ENCODE measurements around the gene CACYBP. TPM values are rescaled to one million over a fixed set of nuclear protein-coding genes. Genes with fewer than 3 reads are reported as not detected.

CACYBP gene, protein sequence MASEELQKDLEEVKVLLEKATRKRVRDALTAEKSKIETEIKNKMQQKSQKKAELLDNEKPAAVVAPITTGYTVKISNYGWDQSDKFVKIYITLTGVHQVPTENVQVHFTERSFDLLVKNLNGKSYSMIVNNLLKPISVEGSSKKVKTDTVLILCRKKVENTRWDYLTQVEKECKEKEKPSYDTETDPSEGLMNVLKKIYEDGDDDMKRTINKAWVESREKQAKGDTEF
- 242 and 303 TPM in 2 replicates for total RNA-seq (2012; rRNA removed)

DNA sequence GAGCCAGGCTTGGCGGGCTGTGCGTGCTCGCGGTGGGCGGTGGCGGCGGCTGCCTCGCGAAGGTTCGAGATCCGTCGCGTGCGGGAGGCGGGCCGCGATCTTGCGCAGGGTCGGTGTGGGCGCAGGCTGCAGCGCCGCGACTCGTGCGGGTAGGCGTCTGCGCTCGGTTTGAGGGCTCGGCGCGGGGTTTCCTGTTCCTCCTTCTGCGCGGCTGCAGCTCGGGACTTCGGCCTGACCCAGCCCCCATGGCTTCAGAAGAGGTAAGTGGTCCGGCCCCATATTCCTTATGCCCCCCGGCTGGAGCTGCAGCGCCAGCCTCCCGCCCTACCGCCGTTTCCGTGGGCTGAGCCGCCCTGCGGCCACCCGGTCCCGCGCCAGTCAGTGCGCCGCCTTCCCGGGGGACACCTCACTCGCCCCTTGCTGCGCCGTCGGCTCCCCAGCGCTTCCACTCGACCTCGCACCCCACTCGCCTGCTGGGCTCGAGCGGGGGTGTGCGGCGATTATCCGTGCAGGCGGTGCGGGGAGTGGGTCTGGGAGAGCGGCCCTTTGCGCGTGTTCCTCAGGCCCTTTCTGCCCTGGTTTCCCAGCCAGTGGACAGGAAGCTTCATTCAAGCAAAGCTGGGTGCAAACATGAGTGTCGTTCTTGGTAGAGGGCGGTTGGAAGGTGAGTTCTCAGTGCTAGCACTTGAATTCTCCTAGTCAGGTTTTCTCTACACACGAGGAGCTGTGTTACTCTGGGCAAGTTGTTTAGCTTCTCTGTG, at the start of gene CACYBP:
TSS of gene CACYBP (plus strand) at position 12 of the 761 bp plus-strand sequence. CDS start at position 246, 234 bp downstream.
- peak within 1 kb of the TSS; percentile 92 for H3K4me2 ChIP-seq (ENCODE audit: low read length)
- H3K9me3 ChIP-seq (replicated peaks; ENCODE audit: low read length), result no peaks in the 10 kb centered on the region
- H3K9ac ChIP-seq (ENCODE audit: low read depth, low read length), result peak within 1 kb of the TSS; percentile 99
- H3K27me3 ChIP-seq (ENCODE audit: control insufficient read depth, insufficient read depth, low read length), result no peaks in the 10 kb centered on the region
- H3K36me3 ChIP-seq (ENCODE audit: insufficient read depth, low read length), result peaks cover 2% of the 10 kb centered on the region
- peak within 1 kb of the TSS; percentile 96 for H3K4me3 ChIP-seq (ENCODE audit: low read length)
- peaks cover 55% of the 10 kb centered on the region for H3K4me1 ChIP-seq (ENCODE audit: control insufficient read depth, insufficient read depth, low read length)

DNA sequence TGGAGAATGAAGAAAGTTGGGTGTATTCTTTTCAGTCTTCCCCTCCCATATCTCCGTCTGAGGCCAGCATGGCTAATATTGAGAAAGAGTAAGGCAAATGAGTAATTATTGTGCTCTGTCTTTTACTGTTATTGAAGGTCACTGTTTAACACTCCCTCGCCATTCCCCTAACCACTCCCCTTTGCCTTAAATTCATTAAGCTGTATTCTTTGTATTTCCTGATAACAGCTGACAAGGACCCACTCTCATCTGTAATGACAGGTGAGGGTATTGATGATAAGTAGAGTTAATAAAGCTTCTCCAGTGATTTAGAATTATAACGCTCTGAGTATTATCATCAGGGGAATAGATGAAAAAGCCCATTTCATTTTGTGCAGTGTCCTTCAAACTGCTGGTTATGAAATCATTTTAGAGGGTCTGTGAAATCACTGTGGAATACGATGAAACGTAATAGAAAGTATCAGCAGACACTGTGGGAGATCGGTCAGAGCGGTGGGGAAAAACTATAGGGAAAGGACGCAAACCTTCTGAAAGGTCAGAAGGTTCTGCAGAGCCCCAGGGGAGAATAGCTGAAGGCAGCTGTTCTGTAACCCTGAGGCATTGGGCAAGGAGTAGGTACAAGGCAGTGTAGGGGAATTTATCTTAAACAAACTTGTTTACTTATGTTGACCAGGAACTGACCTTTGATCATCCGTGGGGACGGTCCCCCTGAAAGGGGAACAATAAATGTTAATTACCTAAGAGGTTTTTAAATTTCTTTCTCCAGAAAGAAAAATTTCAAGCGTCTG, 46.3 kb upstream of the CACYBP start:
- Histone ChIP-seq H3K9ac (ENCODE audit: low read depth, low read length) (no peak overlapping the region), H3K36me3 (ENCODE audit: insufficient read depth, low read length) (no peaks in the 10 kb centered on the region), H3K4me3 (ENCODE audit: low read length) (no peak overlapping the region), H3K4me2 (ENCODE audit: low read length) (no peak overlapping the region), H3K4me1 (ENCODE audit: control insufficient read depth, insufficient read depth, low read length) (no peaks in the 10 kb centered on the region), H3K9me3 (replicated peaks; ENCODE audit: low read length) (no peaks in the 10 kb centered on the region), H3K27me3 (ENCODE audit: control insufficient read depth, insufficient read depth, low read length) (no peaks in the 10 kb centered on the region)

DNA sequence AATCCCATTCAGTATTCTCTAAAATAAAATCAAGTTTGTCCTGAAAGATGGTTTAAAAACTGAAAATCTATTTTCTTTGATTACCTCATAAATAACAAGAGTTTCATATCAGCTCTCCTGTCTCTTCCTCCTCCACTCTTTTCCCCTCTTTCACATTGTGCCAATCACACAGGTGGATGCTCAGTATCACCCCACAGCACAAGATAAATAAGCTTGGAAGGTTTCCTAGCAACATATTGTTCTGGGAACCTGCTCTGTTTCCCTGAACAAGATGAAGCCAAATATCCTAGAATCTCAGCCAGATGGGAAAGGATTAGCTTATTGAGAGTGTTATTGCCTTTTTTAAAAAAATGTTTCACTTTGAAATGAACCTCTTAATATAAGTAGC, 45.7 kb upstream of the CACYBP start:
- H3K4me3 ChIP-seq (ENCODE audit: low read length), result no peak overlapping the region
- no peaks in the 10 kb centered on the region for H3K4me1 ChIP-seq (ENCODE audit: control insufficient read depth, insufficient read depth, low read length)
- no peak overlapping the region for H3K9ac ChIP-seq (ENCODE audit: low read depth, low read length)
- no peaks in the 10 kb centered on the region for H3K27me3 ChIP-seq (ENCODE audit: control insufficient read depth, insufficient read depth, low read length)
- no peak overlapping the region for H3K4me2 ChIP-seq (ENCODE audit: low read length)
- no peaks in the 10 kb centered on the region for H3K9me3 ChIP-seq (replicated peaks; ENCODE audit: low read length)
- H3K36me3 ChIP-seq (ENCODE audit: insufficient read depth, low read length), result no peaks in the 10 kb centered on the region

DNA sequence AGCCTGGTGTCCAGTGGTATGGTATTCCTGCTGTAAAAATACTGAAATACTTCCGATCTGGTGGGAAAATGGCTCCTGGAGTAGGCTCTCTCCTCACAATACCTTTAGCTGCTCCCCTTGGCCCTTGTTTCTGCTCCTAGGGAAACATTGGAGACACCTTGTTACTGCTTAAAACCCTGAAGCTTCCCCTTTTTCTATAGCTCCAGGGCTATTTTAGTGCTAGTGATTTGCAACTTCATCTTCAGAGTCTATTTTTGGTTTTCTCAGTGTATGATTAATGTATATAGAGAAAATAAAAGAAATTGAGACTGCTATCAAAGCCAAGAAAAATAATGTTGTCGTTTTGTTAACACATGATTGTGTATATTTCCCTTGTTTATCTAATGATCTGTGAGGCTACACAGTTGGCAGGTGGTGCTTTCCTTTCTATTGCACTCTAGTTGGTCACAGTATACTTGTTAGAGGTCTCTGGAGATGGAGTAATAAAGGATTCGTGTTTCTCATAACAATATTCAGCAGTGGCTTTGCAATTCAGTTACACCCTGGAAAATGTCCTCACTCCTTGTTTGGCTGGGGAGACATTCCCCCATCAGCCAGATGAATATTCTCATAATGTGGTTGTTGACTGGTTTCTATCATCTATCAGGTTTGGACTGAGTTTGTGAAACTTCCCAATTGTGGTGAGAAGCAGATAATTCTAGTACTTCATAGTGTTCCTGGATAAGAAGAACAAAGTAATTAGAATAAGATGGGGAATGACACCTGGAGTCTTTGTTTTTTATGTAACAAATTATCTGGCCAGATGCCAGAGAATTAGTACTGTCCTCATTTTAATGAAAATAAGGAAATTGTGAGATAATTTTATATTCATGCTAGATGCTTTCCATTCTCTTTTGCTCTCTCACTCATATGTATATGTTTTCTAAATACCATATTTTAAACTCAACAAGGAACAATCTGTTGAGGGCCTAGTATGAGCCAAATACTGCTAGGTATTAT, 44.8 kb upstream of the CACYBP start:
- Histone ChIP-seq H3K4me3 (ENCODE audit: low read length) (no peak overlapping the region), H3K9ac (ENCODE audit: low read depth, low read length) (no peak overlapping the region), H3K9me3 (replicated peaks; ENCODE audit: low read length) (no peaks in the 10 kb centered on the region), H3K4me1 (ENCODE audit: control insufficient read depth, insufficient read depth, low read length) (no peaks in the 10 kb centered on the region), H3K27me3 (ENCODE audit: control insufficient read depth, insufficient read depth, low read length) (no peaks in the 10 kb centered on the region), H3K4me2 (ENCODE audit: low read length) (no peak overlapping the region), H3K36me3 (ENCODE audit: insufficient read depth, low read length) (no peaks in the 10 kb centered on the region)

DNA sequence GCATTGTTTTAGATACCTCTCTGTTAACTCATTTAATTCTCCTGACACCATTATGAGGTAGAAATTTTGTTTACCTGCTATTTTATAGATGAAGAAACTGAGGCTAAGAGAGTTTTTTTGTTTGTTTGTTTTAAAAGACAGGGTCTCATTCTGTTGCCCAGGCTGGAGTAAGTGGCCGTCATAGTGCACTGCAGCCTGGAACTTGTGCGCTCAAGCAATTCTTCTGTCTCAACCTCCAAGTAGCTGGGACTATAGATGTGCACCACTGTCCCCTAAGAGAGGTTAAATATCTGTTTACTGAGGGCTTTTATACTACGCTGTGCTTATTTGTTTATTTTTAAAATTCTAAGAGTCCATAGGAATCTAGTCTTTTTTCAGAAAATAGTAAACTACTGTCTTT, 43.7 kb upstream of the CACYBP start:
- Histone ChIP-seq H3K9ac (ENCODE audit: low read depth, low read length) (no peak overlapping the region), H3K36me3 (ENCODE audit: insufficient read depth, low read length) (no peaks in the 10 kb centered on the region), H3K4me2 (ENCODE audit: low read length) (no peak overlapping the region), H3K4me3 (ENCODE audit: low read length) (no peak overlapping the region), H3K27me3 (ENCODE audit: control insufficient read depth, insufficient read depth, low read length) (no peaks in the 10 kb centered on the region), H3K9me3 (replicated peaks; ENCODE audit: low read length) (no peaks in the 10 kb centered on the region), H3K4me1 (ENCODE audit: control insufficient read depth, insufficient read depth, low read length) (no peaks in the 10 kb centered on the region)

DNA sequence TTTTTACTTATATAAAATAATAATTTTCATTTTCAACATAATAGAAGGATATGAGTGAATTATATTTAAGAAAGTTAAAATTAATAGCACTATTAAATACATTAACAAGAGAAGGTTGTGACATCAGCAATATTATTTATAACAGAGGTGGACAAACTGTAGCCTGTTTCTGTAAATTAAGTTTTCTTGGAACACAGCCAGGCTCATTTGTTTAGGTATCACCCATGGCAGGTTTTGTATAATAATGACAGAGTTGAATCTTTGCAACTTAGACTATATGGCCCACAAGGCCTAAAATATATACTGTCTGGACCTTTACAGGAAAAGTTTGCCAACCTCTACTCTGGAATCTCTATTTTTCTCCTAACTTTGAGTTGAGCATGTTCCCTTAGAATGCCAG, 42.8 kb upstream of the CACYBP start:
- Histone ChIP-seq H3K4me3 (ENCODE audit: low read length) (no peak overlapping the region), H3K9ac (ENCODE audit: low read depth, low read length) (no peak overlapping the region), H3K36me3 (ENCODE audit: insufficient read depth, low read length) (no peaks in the 10 kb centered on the region), H3K27me3 (ENCODE audit: control insufficient read depth, insufficient read depth, low read length) (no peaks in the 10 kb centered on the region), H3K4me1 (ENCODE audit: control insufficient read depth, insufficient read depth, low read length) (no peaks in the 10 kb centered on the region), H3K4me2 (ENCODE audit: low read length) (no peak overlapping the region), H3K9me3 (replicated peaks; ENCODE audit: low read length) (no peaks in the 10 kb centered on the region)

DNA sequence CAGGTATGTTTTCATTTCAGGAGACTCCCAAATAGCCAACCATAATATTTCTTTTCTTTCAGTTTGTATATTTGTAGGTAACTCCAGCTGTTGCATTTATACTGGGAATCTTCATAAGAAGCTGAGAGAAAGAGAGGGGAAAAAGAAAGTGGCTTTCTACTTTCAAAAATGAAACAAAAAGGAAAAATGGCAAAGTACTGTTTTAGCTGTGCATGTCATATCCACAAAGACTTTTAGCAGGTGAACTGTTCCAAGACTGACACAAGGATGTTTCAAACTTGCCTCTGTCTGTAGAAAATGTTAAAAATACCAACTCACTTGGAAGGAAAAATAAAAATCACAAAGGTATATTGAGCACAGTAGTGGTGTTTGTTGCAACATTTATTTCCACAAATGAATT, 41.9 kb upstream of the CACYBP start:
- H3K9ac ChIP-seq (ENCODE audit: low read depth, low read length), result no peak overlapping the region
- H3K4me3 ChIP-seq (ENCODE audit: low read length), result no peak overlapping the region
- H3K9me3 ChIP-seq (replicated peaks; ENCODE audit: low read length), result no peaks in the 10 kb centered on the region
- no peak overlapping the region for H3K4me2 ChIP-seq (ENCODE audit: low read length)
- H3K27me3 ChIP-seq (ENCODE audit: control insufficient read depth, insufficient read depth, low read length), result no peaks in the 10 kb centered on the region
- no peaks in the 10 kb centered on the region for H3K36me3 ChIP-seq (ENCODE audit: insufficient read depth, low read length)
- no peaks in the 10 kb centered on the region for H3K4me1 ChIP-seq (ENCODE audit: control insufficient read depth, insufficient read depth, low read length)

DNA sequence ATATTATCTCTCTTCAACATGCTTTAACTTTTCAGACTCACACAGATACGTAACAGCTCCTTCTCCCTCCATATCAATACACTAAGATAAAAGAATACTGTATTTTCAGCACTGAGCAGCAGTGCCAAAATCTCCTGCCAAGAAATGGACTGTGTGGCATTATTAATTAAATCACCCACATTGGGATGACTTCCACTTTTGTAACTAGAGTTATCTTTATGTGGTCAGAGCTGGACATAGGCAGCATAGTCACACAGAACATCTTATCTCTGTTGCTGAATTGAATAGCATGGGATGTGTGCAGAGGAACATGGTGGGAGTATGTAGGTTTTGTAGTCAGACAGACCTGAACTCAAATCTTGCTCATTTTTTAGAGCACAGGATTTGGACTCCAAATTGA, 41.4 kb upstream of the CACYBP start:
- Histone ChIP-seq H3K9me3 (replicated peaks; ENCODE audit: low read length) (no peaks in the 10 kb centered on the region), H3K4me2 (ENCODE audit: low read length) (no peak overlapping the region), H3K4me3 (ENCODE audit: low read length) (no peak overlapping the region), H3K27me3 (ENCODE audit: control insufficient read depth, insufficient read depth, low read length) (no peaks in the 10 kb centered on the region), H3K4me1 (ENCODE audit: control insufficient read depth, insufficient read depth, low read length) (no peaks in the 10 kb centered on the region), H3K36me3 (ENCODE audit: insufficient read depth, low read length) (no peaks in the 10 kb centered on the region), H3K9ac (ENCODE audit: low read depth, low read length) (no peak overlapping the region)

DNA sequence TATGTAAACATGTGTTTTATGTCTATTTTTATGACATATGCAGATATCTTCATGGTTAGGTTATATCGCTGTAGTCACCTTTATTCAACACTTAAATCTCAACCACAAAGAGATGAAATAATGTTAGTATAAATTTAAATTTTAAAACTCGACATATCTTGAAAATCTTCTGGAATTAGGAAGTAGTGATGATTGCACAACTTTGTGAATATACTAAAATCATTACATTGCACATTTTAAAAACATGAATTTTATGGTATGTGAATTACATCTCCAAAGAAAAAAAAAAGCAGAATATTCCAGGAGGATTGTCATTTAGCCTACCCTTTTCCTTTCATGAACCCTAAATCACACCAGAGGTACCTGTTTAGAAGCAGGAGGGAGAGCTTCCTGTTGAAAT, 39.4 kb upstream of the CACYBP start:
- Histone ChIP-seq H3K9ac (ENCODE audit: low read depth, low read length) (no peak overlapping the region), H3K9me3 (replicated peaks; ENCODE audit: low read length) (no peaks in the 10 kb centered on the region), H3K4me3 (ENCODE audit: low read length) (no peak overlapping the region), H3K4me2 (ENCODE audit: low read length) (no peak overlapping the region), H3K27me3 (ENCODE audit: control insufficient read depth, insufficient read depth, low read length) (no peaks in the 10 kb centered on the region), H3K36me3 (ENCODE audit: insufficient read depth, low read length) (no peaks in the 10 kb centered on the region), H3K4me1 (ENCODE audit: control insufficient read depth, insufficient read depth, low read length) (peaks cover 7% of the 10 kb centered on the region)

DNA sequence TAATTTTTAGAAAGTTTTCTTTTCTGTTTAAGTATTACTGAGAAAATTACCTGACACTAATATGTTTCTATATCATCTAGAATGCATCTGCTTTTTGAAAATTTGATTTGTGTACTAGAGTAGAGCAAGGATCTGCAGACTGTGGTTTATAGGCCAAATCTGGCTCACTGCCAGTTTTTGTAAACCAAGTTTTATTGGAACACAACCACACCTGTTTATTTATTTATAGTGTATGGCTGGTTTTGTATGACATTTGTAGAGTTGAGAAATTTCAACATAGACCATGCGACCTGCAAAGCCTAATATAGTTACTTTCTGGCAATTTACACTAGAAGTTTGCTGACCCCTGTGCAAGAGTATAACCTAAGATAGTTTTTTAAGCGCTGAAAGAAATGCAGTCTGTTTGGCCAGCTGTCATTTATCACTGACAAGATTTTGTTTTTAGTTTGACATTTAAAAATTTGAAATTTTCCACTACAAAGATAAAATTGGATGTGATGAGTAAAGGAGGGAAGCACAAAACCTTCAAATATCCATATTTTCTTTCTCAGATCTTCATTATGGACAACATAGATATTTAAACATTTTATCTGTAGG, 36.1 kb upstream of the CACYBP start:
- H3K4me1 ChIP-seq (ENCODE audit: control insufficient read depth, insufficient read depth, low read length), result peaks cover 14% of the 10 kb centered on the region
- no peaks in the 10 kb centered on the region for H3K9me3 ChIP-seq (replicated peaks; ENCODE audit: low read length)
- H3K4me2 ChIP-seq (ENCODE audit: low read length), result no peak overlapping the region
- no peaks in the 10 kb centered on the region for H3K36me3 ChIP-seq (ENCODE audit: insufficient read depth, low read length)
- no peak overlapping the region for H3K9ac ChIP-seq (ENCODE audit: low read depth, low read length)
- no peaks in the 10 kb centered on the region for H3K27me3 ChIP-seq (ENCODE audit: control insufficient read depth, insufficient read depth, low read length)
- no peak overlapping the region for H3K4me3 ChIP-seq (ENCODE audit: low read length)
